Cortex of kidney (tissue), 1 donor: Measurements from ENCODE around the gene DMXL2.
"Not testable (repeated sequence)": the region's sequence is repeated elsewhere in the genome, so short reads cannot be mapped to it uniquely, and the experiment has no call there.

Experiments
- DNase-seq: peaks from one replicate; lab custom pipeline; 2025; lab: John Stamatoyannopoulos, UW

Gene DMXL2

DNA sequence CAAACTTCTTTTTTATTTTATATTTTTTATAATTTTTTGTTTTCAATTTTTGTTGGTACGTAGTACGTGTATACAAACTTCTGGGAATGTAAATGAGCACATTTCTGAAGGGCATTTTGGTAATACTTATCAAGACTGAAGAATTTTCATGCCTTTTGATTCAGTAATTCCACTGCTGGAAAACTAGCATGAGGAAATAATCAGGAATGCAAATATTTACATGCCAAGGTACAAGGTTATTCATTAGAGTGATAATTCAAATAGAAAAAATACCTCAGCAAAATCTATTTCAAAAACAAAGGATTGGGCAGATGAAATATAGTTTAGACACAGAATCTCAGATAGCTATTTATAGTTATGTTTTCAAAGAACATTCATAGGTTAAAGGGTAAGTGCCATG is 128.7 kb downstream of the DMXL2 start:
- DNase-seq: no peak

DNA sequence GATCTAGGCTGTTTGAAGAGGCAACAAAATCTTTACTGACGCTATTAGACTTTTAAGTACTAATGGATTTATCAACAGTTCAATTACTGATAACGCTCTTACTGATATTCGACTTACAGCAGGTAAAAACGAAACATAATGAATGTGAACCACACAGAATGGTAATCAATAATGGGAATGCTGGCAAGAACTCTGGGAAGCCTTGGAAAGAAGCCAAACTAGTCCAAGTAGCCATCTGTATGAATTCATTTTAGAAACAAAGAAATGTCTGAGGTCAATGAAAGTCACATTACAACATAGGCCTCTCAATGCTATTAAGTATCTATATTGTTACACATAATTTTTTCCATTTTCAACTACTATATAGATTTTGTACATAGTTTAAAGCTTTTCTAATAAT is 130.0 kb downstream of the DMXL2 start:
- DNase-seq: no peak

DNA sequence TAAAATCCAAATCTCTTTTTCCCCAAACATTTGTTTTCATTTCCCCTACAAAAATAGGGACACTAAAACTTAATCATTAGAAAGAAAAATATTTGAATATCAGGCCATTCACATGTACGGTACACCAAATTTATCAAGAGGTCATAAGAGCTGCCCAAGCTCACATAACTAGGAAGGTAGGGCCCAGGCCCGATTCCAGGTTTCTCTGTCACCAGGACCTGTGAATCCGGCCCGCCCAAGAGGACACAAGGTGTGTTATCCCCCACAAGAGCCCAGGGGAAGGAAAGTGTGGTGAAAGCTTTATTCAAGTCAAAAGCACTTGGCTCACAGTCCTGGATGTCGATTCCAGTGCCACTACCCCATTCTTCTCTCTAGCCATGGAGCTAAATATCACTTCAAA is 130.6 kb downstream of the DMXL2 start:
- no peak for DNase-seq

DNA sequence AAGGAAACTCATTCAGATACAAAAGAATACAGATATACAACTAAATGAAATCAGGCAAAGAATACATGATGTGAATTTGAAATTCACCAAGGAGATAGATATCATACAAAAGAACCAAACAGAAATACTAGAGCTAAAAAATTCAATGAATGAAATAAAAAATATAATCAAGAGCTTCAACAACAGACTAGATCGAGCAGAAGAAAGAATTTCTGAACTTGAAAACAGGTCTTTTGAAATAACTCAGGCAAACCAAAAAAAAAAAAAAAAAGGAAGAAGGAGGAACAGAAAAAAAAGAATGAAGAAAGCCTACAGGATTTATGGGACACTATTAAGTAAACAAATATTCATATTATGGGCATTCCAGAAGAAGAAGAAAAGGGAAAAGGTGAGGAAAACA is 137.8 kb downstream of the DMXL2 start:
- DNase-seq: no peak

DNA sequence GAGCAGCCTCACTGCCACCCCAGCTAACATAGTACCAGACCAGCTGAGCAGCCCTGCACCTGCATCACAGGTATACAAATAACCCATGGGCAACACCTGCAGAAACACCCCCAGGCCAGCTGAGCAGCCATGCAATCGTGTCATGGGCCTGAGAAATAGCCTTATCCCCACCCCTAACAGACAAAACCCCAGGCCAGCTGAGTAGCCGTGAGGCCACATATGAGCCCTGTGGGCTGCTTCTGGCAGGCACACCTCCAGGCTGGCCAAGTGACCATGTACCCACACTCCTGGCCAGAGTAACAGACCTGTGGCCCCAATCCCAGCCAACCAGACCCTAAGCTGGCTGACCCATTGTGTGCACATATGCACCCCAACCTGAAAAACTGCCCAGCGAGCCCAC is 138.6 kb downstream of the DMXL2 start:
- no peak for DNase-seq

DNA sequence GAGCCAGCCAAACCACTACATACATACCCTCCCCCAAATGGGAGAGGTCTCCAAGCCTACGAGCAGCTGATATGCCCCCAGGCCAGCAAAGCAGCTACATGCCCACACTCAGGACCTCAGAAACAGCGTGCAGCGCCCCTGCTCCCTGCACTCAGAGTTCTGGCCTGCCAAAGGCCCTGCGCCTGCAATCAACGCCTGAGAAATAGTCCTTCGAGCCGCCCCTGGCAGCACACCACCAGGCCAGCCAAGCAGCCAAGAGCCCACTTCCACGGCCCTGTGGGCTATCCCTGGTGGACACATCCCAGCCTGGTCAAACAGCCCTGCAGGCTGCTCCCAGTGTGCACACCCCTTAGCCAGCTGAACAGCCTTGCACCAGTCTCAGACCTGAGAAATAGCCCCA is 139.1 kb downstream of the DMXL2 start:
- no peak for DNase-seq

DNA sequence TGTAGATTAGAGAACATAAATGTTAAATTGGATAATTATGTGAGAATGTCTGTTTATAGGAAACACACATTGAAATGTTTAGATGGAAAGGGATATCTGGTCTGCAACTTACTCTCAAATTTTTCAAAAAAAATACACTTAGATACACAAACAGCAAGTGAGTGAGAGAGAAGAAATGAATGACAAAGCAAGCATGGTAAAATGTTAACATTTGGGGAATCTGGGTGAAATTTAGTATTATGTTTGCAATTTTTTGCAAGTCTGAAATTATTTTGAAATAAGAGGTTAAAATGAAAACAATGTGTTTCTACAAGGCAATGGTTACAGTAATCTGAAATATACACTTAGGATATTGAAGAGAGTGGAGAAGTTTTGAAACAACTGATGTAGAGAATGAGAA is 146.8 kb downstream of the DMXL2 start:
- no peak for DNase-seq

DNA sequence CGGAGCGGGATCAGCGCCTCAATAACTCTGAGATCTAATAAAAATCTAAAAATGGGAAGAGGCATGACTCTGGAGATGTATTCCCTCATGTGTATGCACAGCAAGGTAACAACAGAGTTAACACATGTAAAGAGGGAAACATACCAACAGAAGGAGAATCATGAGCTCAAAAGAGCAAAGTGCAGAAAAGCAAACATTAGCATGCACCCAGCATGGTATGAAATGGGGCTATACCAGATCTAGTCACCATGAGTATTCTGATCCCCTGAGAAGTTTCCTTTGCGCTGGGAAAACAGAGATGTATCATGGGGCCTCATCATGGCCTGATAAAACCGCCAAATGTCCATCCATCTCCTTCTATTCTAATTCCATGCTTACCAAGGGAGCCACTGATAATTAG is 152.1 kb downstream of the DMXL2 start:
- DNase-seq: no peak

DNA sequence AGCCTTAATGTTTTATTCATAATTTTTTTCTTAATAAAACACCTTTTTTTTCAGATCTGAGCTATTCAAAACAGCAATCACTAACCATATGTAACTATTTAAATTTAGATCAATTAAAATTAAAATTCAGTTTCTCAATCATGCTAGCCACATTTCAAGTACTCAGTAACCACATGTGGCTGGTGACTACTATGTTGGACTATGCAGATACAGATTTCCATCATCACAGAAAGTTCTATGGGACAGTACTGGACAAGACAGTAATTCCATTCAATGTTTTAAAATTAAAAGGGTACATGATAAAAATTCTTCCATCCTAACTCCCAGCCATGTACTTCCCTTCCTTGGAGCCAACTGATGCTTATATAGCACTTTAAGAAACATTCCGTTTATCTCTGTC is 161.8 kb downstream of the DMXL2 start:
- no peak for DNase-seq

DNA sequence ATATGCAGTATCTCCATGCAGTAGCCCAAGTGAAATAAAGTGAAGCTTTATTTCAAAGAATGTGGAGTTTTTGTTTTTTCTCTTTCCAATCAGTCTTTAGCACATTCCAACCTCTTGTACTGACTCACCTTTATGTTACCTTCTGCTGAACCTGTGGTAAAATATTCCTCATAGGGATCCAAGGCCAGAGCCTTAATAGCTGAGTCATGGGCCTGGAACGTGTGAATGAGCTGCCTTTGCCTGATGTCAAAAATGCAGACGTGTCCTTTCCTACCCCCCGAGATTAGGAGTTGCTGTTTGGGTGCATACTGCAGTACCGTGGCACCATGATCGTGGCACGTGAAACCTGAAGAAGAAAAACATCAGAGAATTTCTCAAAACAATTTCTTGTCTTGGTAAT is 172.6 kb downstream of the DMXL2 start:
- no peak for DNase-seq

DNA sequence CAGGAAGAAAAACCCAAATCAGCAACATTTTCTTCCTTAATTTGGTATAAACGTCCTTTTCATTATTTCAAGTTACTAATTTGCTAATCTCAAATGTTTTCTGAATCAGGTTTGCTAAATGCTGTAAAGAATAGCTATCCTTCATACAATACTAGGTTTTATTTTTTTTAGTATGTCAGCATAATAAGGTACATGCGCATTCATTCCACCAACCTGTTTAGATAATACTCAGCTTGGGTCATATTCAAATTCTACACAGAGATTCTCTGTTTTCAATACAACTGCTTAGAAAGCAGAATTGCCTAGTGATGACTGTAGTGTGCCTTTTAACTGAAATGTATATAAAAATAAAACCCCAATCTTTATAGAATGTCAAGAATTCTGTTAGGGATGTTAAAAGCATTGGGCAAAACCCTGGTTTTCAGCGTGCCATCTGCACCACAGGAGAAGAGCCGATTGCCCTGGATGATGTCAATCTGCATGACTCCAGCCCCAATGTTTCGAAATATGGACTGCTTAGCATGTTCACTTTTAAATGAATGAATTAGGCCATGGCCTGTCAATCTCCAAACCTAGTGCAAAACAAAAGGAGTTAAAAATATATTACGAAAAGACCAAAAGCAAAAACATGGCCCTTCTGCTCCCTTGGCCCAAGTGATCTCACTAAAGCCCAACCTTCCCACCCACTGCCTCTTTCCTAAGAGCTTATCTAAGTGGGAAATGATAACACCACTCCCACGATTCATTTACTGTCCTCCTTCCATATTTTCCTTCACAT is 173.8 kb downstream of the DMXL2 start:
- no peak for DNase-seq

DNA sequence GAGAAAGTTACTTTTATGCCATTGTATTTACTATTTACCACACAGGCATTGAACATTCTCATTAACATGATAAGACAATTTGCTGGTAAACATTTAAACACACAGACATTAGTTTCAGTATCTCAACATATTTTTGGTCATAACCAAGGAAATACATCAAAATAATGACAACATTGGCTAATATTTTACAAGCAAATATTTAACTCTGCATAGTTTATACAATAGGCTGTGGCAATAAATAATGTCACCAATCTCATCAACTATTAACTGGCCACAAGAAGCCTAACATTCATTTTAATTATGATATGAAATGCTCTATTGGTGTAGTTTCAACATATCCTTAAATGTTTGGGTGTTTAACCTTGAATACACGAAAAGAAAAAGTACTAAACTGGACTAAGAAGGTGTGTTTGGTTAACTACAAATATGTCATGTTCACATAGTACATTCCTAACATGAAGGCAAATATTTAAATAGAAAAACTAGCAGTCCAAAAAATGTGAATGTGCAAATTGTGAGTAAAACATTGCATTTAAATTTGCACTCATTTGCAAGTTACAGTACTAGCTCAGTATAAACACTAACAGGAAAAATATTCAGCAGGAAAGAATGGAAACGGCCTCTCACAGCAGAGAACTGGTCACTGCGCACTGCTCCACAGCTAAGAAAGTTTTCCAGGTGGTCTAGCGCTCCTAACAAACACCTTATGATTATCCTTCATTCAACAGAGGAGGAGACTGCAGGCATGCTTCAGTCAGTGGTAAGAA is 174.5 kb downstream of the DMXL2 start:
- no peak for DNase-seq

DNA sequence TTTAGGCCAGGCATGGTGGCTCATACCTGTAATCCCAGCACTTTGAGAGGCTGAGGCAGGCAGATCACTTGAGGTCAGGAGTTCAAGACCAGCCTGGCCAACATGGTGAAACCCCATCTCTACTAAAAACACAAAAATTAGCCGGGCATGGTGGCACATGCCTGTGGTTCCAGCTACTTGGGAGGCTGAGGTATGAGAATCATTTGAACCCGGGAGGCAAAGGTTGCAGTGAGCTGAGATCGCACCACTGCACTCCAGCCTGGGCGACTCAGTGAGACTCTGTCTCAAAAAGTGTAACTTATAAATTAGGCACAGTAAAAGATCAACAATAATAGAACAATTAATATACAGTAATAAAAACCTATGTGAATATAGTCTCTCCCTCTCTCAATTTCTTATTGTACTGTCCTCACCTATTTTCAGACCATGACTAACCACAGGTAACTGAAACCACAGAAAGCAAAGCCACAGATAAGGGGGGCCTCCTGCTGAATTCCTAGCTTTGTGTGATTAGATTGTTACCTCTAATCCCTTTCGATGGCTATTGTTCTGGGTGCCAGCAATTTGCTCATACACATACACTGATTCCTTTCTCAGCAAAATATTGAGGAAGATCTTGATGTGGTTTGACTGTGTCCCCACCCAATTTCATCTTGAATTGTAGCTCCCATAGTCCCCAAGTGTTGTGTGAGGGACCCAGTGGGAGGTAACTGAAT is 176.4 kb downstream of the DMXL2 start:
- DNase-seq: not testable (repeated sequence)

DNA sequence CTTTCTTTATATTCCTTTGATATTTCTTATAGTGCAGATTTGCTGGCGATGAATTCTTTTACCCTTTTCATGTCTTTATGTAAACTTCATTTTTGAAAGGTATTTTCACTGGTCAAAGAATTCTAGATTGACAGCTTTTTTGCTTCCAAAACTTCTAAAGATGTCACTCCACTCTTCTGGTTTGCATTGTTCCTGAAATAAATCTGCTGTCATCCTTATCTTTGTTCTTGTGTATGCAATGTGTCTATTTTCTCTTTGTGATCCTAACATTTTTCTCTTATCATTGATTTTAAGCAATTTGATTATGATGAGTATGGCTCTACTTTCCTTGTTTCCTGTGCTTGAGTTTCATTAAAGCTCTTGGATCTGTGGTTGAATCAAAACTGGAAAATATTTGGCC is 177.8 kb downstream of the DMXL2 start:
- no peak for DNase-seq

DNA sequence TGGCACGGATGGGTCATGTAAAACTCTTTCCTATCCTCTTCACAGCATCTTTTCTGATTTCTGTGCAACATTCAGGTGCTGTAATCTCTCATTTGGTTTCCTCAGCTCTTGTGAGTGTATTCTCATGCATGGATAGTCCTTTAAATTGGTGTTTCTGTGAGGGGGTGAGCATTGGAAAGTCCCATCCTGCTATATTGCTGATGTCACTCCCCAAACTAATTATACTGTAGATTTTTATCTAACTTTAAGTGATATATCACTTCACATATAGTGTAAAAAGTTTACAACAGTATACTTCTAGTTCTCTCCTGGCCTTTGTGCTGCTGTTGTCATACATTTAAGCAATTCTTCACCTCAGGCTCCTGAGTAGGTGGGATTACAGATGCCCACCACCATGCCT is 178.5 kb downstream of the DMXL2 start:
- DNase-seq: no peak

DNA sequence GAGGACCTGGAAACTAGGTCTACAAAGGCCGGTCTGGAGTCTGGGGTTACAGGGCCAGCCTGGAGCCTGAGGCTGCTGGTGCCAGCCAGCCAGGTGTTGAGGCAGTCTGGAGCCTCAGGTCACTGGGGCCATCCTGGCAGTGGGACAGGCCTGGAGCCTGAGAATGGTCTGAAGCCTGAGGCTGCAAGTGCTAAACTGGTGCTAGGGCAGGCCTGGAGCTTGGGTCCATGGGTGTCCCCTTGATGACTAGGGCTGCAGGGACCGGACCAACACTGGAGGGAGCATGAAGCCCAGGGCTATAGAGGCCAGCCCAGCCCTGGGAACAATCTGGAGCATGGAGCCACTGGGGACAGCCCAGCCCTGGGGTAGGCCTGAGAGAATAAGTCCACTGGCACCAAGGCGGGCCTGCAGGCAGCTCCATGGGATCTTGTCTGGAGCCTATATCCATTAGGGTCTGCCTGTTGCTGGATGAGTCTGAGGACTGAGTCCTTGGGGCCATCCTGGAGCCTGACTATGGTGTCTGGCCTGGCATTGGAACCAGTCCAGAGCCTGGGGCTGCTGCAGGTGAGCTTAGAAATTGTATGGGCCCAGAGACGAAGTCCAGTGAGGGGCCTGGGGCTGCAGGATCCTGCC is 179.2 kb downstream of the DMXL2 start:
- no peak for DNase-seq

DNA sequence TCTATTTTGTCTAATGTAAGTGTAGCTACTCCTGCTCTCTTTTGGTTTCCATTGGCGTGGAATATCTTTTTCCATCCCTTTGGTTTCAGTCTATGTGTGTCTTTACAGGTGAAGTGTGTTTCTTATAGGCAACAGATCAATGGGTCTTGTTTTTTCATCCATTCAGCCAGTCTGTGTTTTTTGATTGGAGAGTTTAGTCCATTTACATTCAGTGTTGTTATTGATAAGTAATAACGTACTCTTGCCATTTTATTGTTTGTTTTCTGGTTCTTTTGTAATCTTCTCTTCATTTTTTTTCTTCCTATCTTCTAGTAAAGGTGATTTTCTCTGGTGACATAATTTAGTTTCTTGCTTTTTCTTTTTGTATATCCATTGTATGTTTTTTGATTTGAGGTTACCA is 184.0 kb downstream of the DMXL2 start:
- no peak for DNase-seq

DNA sequence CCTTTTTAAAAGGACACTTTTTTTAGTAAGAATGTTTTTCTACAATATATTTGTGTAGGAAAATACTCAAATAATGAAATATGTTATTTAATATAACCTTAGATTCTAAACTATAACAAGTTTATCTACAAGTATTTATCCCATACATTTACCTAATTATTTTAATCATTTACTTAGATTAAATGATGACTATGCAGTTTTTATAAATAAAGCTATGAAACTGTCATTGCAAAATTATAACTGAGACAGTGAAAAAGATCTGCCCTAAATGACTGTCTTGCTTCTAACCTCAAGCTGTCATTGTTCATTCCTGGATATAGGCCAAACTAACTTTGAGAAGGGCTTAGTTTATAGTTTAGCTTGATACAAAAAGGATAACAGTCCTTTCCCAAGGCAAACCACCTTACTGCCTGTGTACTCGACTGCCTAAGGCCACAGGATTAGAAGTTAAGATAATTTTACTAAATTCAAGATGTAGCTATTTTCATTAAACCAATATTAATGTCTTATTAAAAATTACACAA is 197.0 kb downstream of the DMXL2 start:
- no peak for DNase-seq

DNA sequence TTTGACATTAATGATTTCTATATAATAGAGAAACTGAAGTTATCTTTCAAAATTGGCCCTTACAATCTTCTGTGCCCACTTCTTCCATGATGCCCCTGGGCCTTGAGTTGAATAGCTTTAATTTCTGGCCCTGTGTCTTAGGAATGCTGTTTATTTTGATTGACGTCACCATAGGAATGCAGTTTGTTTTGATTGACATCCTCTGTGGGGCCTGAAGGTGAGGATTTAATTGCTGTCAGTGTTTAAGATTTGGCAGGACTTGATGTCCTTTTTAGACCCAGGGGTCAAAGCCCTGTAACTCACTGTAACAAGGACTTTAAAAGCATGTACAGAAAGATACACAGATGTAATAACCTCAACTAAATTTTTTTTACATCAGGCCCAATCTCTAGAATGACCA is 197.8 kb downstream of the DMXL2 start:
- no peak for DNase-seq

DNA sequence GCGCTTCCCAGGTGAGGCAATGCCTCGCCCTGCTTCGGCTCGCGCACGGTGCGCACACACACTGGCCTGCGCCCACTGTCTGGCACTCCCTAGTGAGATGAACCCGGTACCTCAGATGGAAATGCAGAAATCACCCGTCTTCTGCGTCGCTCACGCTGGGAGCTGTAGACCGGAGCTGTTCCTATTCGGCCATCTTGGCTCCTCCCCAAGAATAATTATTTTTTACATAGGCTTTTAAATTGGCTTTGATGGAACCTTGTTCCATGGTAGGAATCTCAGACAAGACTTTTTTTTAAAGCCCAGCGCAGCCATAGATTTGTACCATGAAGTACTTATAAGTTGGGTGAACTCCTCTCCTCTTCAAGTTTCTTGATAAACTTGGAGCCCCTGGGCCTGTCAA is 199.5 kb downstream of the DMXL2 start:
- DNase-seq: not testable (repeated sequence)

DNA sequence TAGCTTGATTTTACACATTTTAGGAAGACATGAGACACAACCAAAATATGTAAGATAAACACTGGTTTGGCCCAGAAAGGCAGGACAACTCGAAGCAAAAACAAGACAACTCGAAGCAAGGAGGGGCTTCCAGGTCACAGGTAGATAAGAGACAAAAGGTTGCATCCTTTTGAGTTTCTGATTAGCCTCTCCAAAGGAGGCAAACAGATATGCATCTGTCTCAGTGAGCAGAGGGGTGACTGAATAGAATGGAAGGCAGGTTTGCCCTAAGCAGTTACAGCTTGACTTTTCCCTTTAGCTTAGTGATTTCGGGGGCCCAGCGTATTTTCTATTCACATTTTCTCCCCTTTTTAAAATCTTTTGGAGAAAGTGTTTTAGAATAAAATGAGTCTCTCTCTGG is 206.4 kb downstream of the DMXL2 start:
- DNase-seq: no peak

DNA sequence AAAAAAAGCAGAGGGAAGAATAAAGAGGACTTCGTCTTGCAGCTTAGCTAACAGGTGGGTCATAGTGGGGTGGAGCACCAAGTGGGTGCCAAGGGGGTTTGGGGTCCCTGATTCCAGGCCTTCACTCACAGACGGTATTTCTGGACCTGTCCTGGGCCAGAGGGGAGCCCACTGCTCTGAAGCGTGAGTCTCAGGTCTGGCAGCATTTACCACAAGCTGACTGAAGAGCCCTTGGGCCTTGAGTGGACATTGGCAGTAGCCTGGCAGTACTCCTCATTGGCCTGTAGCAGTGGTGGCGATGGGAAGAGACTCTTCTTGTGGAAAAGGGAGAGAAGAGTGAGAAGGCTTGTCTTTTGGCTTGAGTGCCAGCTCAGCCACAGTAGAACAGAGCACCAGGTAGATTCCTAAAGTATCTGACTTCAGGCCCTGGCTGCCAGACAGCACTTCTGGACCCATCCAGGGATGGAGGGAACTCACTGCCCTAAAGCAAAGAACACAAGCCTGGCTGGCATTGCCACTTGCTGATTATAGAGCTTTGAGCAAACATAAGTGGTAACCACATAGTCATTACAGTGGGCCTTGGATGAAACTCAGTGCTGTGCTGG is 208.2 kb downstream of the DMXL2 start:
- no peak for DNase-seq
